Kidney capillary endothelial cell (primary cell): ENCODE data around the gene RAB6B.
A peak's percentile ranks its signal among the peaks of the same experiment; 100 is the strongest.

Source experiments
- DNase-seq: peaks from one replicate; pipeline ENCODE4 v3.0.0-alpha.2; 2018; ENCODE audit warnings: low spot score

RAB6B gene

DNA sequence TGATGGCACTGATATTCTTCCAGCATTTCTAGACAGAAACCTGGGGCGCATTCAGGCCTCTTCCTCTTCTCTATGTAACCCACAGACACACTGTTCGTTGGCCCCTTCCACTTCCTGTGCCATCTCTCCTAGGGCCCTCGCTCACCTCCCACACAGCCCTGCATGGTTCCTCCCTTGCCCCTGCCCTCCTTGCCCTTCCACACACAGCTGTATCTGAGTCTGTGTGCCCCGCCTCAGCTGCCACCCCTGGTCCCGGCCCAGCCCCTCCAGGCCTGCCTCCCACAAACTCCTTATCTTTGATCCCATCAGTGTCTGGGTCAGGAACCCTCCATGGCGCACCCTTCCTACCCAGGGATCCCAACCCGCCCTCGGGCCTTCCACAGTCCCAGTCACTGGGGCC, 37.9 kb downstream of the RAB6B start:
- DNase-seq, result no peak

DNA sequence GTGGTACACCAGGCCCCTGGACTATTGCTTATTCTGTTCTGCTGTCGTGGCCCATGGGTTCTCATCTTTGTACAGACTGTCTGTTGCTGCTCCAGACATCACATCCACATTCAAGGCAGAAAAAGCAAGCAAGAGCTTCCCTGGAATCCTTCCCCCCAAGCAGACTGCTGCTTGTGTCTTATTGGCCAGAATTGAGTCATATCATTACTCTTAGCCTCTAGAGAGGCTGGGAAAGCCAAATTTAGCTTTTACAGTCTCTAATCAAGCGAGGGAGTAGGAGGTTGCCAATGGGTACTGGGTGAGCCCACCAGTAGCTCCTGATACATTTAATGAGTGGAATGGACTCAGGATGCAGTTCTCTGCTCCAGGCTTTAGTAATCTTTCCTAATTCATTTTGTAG, 39.4 kb downstream of the RAB6B start:
- DNase-seq, result no peak

DNA sequence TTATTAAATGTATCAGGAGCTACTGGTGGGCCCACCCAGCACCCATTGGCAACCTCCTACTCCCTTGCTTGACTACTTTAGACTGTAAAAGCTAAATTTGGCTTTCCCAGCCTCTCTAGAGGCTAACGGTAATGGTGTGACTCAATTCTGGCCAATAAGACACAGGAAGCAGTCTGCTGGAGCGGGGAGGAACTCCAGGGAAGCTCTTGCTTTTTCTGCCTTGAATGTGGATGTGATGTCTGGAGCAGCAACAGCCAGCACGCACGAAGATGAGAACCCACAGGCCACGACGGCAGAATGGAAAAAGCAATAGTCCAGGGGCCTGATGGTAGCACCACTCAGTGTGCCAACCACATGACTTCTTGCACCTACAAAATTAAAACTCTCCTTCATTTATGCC, 39.9 kb downstream of the RAB6B start:
- DNase-seq, result peak; percentile 14

DNA sequence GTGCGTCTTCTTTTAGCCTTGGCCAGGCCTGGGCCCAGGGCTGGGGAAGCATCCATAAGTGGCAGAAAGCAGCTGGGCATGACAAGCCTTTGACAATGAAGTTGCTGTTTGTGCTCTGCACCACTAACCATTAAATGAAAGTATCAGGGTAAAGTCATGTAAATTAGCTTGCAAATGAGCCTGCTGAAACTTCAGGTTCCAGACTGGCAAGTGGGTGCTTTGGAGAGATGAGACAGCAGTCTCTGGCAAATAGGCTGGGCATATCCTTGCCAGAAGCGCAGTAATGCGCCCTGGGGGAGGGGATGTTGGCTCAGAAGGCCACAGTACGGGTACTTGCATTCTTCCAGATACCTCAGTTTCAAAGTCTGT, 40.7 kb downstream of the RAB6B start:
- DNase-seq, result no peak

DNA sequence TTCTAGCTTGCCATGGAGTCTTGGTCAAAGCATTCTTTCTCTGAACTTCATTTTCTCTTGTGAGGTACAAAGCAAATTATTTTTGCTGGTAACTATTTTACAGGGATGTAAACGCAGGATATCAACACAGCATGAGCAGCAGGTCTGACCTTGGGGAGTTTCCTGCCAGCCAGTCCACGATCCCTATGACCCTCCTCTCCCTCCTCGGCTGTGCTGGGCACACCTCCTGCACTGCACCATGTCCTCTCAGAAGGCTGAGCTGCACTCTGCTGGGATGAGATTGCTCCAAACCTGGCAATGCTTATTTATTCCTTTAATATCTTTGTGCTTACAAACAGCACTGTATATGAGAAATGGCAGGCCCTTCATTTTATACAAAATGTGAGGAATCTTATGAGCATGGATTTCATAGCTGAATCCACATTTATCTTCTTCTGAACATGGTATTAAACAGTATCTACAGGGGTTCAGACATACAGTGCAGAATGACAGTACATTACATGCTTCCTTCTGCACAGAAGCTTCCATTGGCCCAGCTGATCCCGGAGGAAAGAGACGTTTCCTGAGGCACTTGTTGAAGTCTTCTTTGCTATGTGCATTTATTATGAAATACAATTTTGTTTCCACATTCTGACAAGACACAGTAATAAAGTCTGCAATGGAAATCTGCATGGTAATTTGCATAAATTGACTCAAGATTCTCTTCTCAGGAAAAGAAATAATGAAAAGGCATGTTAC, 41.2 kb downstream of the RAB6B start:
- DNase-seq, result no peak

DNA sequence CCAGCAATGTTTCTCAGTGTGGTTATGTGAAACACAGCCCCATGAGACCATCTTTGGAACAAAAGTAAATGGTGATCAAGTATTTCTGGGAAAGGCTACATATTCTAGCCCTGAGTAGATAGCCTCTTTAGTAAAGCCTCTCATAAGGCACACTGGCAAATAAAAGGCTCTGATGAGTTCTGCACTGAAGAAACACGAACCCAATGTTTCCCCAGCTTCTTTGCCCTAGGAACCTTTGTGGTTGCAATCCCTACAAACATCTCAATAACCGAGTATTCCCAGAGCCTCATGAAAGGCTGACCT, 41.8 kb downstream of the RAB6B start:
- DNase-seq, result no peak

DNA sequence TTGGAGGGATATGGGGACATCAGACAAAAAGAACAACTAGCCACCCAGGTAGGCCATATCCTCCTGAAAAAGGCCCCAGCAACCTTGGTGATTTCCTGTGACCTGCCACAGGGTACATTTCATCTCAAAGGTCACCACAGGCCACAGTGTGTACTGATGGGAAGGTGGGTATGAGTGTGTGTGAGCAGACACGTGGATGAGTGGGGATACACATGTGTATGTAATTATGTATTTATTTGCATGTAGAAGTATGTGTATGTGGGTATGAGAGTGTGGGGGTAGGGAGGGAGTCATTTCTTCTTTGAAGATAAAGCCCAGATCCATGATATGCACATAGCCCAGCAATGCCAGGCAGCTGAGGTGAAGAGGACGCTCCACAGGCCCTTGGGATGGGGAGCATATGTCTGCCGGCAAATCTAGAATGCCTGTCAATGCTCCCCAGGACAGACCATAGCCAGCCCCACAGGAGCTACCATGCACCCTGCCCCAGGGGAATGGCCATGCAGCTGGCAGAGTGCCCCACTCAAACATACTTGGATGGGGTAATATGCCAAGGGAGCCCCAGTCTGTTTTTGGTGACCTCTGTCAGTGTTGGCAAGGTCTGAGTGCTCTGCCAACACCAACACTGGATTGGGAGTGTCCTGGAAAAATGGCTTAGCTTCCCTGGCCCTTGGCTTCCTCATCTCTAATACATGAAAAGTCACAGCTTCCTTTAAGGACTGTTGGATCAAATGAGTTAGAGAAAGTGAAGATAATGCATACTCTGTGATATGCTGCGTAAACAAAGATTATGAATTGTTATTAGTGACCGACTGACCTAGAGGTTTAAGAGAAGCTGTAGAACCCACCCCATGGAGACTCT, 42.4 kb downstream of the RAB6B start:
- no peak for DNase-seq

DNA sequence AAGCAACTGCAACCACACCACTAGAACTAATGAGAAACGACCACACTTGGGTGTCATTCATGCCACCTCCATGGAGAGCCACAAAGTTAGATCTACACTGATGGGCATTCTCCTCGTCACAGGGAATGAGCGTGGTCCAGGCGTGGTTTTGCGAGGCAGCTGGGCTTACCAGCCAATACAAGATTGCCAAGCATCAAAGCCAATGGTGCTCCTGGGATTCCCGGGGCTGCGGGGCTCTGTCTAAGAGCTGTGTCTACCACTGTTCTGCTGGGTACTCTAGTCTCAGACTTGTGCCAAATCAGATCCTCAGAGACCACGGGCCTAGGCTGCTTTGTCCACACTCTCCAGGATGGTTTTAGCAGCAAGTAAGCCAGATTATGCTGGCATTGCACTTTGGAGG, 43.8 kb downstream of the RAB6B start:
- DNase-seq, result no peak

DNA sequence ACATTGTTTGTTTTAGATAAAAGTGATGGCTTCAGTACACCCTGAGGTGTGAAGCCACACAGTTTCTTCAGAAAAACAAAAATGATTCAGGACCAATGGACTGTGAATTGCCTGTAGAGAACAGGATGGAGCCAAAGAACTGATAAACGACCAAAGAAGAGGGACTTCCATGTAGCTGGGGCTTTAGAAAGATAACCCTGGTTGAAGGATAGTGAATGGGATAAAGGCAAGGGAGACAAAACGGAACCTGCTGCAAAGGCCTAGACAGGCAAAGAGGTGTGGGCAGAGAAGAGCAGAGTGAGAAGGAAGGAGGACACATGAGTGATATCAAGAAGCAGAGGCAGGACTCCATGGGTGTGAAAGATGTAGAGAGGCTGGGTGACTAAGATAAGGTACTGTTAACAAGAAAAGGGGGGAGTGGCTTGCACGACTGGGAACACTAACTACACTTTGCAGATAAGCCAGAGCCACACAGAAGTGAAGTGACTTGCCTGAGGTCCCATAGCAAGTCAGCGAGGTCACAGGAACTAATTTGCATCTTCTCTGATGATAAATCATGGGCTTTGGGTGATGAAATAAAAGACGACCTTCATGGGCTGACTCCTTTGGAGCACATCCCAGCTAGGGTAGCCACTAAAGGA, 44.3 kb downstream of the RAB6B start:
- no peak for DNase-seq

DNA sequence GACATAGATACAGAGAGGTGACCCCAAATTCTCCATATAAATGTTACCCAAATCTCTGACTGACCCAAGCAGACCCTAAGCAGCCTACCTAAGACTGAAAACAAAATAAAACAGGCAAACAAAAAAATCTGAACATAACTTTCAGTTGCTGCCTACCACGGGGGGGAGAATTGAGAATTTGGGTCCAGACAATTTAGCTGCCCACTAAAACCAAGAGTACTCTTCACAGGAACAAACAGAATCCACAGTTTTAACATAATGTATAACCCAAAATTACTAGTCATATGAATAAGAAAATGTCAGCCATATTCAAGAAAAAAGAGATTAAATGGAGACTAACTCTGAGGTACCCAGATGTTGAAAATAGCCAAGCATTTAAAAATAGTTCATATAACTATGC, 45.6 kb downstream of the RAB6B start:
- DNase-seq, result no peak

DNA sequence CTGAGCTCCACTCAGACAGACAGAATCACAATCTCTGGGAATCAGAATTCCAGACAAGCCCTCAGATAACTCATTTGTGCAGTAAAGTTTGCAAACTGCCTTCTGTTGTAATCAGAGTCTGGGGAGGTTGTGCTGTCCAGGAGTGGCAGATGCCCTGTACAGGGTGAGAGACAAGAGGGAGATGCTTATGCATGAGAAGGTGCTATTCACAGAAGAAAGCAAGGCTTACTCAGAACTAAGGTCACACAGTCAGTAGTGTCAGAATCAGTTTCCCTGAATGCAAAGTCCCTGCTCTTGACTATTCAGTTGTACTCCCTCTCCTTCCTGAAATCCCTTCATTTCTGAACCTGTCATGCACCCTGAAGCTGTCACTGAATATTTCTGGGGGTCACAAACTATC, 46.3 kb downstream of the RAB6B start:
- no peak for DNase-seq

DNA sequence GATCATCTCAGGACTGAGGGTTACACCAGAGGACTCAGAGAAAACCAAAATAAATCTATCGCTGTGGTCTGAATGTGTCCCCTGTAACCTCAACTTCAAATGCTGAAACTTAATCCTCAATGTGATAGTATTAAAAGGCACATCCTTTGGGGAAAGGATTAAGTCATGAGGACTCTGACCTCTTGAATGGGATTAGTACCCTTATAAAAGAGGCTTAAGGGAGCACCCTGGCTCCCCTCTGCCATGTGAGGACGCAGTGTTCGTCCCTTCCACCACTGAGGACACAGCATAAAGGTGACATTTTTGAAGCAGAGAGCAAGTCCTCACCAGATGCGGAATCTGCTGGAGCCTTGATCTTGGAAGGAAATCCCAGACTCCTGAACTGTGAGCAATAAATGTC, 50.6 kb downstream of the RAB6B start:
- DNase-seq, result no peak

DNA sequence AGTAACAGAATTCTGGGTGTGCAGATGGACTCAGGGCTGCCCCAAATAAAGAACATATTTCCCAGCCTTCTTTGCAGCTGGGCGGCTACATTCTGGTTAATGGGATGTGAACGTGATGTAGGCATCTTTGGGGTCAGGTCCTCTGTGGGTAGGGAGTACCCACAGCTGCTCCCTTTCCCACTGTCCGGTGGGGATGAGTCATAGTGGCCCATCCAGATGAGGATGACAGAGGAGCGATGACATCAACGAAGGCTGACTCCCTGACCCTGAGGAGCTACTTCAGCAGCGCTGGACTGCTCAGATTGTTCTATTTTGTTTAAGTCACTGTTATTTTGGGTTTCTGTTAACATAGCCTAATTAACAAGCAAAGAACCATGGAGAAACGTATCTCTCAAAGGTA, 52.0 kb downstream of the RAB6B start:
- no peak for DNase-seq

DNA sequence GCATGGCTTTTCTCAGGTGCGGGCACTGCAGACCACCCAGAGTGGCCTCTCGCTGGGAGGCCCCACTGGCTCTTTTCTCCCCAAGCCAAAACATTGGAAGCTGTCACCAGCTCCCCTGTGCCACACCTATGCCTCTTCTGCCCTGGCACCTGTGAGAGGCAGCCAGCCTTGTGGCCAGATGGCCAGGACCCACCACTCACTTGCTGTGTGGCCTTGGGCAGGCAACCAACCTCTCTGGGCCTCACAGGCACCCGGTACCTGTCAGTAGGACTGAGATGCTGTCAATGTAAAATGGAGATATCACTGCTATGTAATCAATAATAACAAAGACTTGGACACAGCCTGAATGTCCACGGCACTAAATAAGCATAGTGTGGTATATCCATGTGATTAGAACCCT, 53.5 kb downstream of the RAB6B start:
- no peak for DNase-seq

DNA sequence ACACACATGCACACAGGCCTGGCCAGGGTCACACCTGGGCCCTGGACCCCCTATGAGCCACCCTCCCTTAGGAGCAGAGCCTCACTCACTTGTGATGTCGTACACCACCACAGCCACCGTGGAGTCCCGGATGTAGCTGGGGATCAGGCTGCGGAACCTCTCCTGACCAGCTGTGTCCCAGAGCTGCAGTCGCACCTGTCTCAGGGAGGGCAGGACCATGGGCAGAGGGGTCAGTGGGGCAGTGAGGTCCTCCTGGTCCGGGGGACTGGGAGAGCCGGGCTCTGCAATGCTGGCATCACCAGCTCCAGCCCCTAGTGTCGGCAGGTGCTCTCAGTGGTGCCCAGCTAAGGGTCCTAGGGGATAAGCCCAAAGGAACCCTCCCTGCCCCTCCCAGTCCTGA, 54.5 kb downstream of the RAB6B start:
- DNase-seq, result no peak

DNA sequence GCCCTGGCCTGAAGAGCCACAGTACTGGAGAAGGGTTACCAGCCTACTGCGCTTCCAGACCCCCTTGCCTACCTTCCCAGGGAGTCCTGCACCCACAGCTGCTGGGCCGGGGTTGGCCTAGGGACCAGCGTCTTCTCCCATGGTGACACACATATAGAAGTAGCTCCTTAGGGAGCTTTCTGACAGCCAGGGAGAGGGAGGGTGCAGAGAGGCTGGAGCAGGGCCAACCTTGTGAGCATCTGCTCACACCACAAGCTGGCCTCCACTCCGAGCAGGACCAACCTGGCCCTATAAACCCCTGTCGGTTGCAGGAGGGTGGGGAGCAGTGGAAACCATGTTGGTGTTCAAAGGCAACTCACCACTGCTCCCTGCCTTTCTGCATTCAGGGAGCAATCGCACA, 54.9 kb downstream of the RAB6B start:
- no peak for DNase-seq

DNA sequence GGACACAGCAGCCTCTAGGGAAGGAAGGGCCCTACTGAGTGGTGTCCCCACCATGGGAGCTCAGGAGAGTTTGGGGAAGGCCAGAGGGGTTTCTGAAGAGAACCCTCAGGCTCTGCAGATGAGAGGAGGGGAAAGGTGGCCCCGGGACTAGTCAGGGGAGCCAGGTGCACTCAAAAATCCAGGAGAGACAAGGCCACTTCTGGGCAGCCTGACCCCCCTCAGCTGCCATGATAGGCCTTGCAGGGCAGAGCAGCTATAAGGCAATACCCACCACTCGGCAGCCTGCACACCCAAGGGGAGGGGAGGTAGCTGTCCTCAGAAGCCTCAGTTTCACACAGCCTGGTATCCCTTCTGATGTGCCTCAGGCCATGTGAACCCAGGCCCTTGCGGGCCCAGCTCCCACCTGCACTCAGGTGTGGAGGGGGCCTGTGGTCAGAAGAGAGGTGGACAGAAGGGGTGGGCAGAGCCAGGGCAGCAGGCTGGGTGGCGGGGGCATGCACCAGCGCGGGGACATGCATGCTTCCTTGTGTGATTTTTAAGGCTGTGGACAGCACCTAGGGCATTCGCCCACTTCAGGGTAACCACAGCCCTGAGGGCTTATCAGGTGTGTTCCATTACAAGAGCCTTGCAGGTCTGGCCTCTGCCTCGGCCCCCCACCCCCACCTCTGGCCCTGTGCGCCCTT, 55.5 kb downstream of the RAB6B start:
- no peak for DNase-seq

DNA sequence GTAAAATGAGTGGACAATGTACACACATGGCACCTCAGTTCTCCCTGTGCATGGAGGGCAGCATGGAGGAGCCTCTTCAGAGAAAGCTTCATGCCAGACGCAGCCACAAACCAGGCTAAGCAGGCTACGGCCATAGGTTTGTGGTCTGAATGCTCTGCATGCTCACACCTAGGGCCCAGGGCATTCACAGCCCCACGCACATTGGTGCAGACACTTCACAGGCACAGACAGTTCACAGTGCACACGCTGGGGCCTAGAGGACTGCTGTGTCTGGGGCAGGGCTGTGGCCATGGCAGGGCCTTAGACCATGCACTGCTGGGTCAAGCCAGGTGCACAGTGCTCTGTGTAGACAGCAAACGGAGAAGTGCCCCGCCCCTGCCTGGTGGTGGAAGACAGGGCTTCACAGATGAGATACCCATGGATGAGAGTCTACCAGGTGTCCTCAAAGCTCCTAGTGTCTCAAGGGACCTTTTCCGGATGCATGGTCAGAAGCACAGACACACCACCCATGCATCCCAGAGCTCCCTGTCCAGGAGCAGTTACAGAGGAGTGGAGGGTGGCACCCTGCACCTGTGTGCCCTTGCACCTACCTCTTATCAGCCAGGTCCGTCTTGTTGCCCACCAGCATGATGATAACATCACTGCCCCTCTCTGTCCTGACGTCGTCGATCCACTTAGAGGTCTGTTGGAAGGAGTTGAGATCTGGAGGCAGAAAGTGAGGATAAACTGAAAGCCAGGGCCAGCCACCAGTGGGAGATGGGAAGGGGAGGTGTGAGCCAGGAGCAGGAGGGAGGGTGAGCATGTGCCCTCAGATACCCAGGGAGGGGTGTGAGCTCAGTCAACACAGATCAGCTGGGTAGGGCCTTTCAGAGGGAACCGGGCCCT, 56.5 kb downstream of the RAB6B start:
- DNase-seq, result no peak

DNA sequence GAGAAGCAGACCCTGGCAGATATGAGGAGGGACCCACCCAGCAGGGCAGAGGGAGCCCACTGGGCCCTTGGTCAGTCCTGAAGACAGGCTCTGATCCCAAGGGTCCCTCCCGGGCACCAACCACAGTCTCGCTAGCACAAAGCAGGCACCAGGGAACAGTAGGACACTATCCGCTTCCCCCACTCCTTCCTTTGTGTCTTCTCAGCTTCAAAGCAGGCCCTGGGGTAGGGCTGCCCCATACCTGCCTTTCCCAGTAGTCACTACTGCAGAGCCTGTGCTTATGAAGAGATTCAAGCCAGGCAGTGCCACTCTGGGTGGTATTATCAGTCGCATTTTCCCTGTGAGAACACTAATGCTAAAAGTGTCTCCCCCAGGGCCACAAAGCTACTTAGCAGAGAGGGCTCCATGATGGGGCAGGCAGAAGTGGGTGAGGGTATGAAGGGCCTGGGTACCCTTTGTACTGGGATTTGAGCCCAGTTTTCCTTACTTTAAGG, 57.3 kb downstream of the RAB6B start:
- no peak for DNase-seq

DNA sequence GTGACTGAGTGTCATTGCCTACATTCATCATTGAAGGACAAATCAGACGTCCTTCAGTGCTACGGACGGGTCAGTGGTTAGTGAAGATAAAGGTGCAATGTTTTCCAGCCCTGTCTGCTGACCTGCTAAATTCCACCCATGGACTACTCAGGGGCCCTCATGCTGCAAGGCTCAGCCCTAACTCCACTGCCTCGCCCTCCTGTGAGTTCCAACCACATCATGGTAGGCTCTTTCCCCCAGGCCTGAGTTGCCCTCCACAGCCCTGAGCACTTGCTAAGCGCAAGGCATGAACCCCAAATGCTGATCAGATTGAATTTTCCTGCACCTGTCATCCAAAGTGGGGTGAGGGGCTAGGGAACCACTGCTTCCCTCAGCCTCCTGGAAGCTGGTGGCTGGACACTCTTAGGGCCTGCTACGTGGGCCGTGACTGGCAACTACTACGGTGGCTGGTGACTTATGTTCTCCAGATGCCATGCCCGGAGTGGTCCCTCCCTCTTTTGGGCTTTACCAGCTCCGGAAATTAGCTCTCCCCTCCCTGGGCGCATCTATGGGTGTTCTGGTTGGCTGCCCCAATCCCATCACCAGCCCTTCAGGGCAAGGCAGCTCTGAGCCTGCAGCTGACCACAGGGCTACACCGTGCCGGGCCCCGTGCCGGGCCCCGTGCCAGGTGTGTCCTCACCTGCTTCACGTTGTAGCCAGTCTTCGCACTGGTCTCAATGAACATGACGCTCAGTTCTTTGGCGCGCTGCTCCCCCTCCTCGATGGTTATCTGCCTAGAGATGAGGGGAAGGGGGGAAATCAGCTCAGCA, 58.0 kb downstream of the RAB6B start:
- no peak for DNase-seq
